Measurements from ENCODE around the gene HINT2.

HINT2 gene

DNA sequence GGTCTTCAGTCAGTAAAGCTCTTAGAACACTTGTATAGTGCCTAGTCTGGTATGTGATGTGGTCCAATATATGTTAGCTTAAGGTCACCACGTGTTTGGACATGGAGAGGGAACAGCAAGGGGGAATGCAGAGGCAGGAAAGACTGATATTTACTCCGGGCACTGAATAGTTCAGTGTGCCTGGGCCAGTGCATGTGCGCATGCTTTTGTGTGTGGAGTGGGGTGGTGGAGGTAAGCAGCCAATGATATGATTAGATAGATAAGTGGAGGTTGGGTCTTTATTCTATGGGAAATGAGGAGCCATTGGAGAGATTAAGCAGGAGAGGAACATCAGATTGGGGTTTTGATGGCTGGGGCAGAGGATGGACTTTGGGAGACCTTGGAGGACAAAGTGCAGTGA is 41.4 kb upstream of the HINT2 start:
- no peak for DNase-seq
- H2BK12ac ChIP-seq (ENCODE audit: low read length in 2 of 2): no peak overlapping the region
- no peak overlapping the region for H2AK5ac ChIP-seq (ENCODE audit: low read length, severe bottlenecking)
- H2BK15ac ChIP-seq (ENCODE audit: low read depth, poor library complexity, severe bottlenecking): no peak overlapping the region
- no peak overlapping the region for H3K18ac ChIP-seq (ENCODE audit: low read depth in 1 of 2, low read length in 2 of 2)
- no peak overlapping the region for H3K14ac ChIP-seq (ENCODE audit: low read length in 2 of 2)
- no peak overlapping the region for H3K4ac ChIP-seq (ENCODE audit: low read depth in 1 of 2, low read length in 2 of 2)
- no peaks in the 10 kb centered on the region for H3K9me3 ChIP-seq (ENCODE audit: control insufficient read depth, low read length)
- no peak overlapping the region for H4K8ac ChIP-seq (ENCODE audit: low read length)
- H2AFZ ChIP-seq (ENCODE audit: low read depth, low read length): no peak overlapping the region
- H2BK120ac ChIP-seq (ENCODE audit: low read depth, low read length): no peak overlapping the region
- H4K91ac ChIP-seq (ENCODE audit: low read length): no peak overlapping the region
- H2BK5ac ChIP-seq (ENCODE audit: low read depth, low read length, poor library complexity, severe bottlenecking): no peak overlapping the region
- H3K79me1 ChIP-seq (replicated peaks; ENCODE audit: low read length, poor library complexity, severe bottlenecking): no peaks in the 10 kb centered on the region
- no peak overlapping the region for H3K4me3 ChIP-seq (ENCODE audit: insufficient read depth in 1 of 2, low read depth in 1 of 2, low read length in 2 of 2)
- no peaks in the 10 kb centered on the region for H3K4me1 ChIP-seq (ENCODE audit: control insufficient read depth, insufficient read depth, low read depth, low read length)
- H3K27me3 ChIP-seq (ENCODE audit: control insufficient read depth in 1 of 2, insufficient read depth in 1 of 2, low read length in 2 of 2): peaks cover 15 to 39% of the 10 kb centered on the region in 2 experiments
- H3K36me3 ChIP-seq (ENCODE audit: control insufficient read depth in 1 of 2, insufficient read depth in 2 of 2, low read depth in 1 of 2, low read length in 2 of 2): peaks cover 7 to 12% of the 10 kb centered on the region in 2 experiments
- H3K9ac ChIP-seq (ENCODE audit: low read length): no peak overlapping the region
- 71% methylated on average over 3 of the region's 3 CpGs for WGBS
- no peak overlapping the region for H3K23ac ChIP-seq (ENCODE audit: low read length in 2 of 2)
- H3K27ac ChIP-seq (ENCODE audit: low read length, poor library complexity, severe bottlenecking): no peak overlapping the region
- no peak overlapping the region for H3K4me2 ChIP-seq (ENCODE audit: low read length, poor library complexity, severe bottlenecking)

DNA sequence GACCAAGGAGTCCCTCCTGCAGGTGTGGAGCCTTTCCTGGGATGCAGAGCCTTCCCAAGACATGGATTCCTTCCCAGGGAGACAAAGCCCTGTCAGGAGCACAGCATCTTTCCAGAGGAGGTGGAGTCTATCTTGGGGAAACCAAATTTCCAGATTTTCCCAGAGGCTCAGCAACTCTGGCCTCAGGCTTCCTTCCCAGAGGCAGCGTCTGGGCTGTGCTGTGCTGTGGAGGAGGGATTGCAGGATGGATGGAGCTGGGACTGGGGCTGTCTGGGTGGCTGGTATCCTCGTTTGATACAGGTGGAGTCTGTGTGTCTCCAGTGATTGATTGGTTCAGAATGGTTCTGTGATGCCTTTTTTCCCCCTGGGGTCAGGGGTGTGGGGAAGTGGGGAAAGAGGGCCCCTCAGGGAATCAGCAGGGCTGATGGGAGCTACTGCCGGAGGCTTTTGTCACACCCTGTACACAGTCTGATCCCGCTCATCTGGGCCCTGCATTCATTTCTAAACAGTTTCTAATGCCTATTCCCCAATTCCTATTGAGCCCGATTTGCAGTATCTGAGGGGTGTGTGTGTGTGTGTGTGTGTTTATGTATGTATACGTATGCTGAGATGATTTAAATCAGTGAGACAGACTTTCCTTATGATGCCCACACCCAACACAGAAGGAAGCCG is 39.4 kb upstream of the HINT2 start:
- Histone ChIP-seq H3K4ac (ENCODE audit: low read depth in 1 of 2, low read length in 2 of 2) (no peak overlapping the region), H3K23ac (ENCODE audit: low read length in 2 of 2) (no peak overlapping the region), H3K18ac (ENCODE audit: low read depth in 1 of 2, low read length in 2 of 2) (no peak overlapping the region), H2BK120ac (ENCODE audit: low read depth, low read length) (no peak overlapping the region), H3K27ac (ENCODE audit: low read length, poor library complexity, severe bottlenecking) (no peak overlapping the region), H3K36me3 (ENCODE audit: control insufficient read depth in 1 of 2, insufficient read depth in 2 of 2, low read depth in 1 of 2, low read length in 2 of 2) (peaks cover 11 to 12% of the 10 kb centered on the region in 2 experiments), H3K4me1 (ENCODE audit: control insufficient read depth, insufficient read depth, low read depth, low read length) (no peaks in the 10 kb centered on the region), H4K8ac (ENCODE audit: low read length) (no peak overlapping the region), H3K9me3 (ENCODE audit: control insufficient read depth, low read length) (no peaks in the 10 kb centered on the region), H3K79me1 (replicated peaks; ENCODE audit: low read length, poor library complexity, severe bottlenecking) (no peaks in the 10 kb centered on the region), H3K9ac (ENCODE audit: low read length) (no peak overlapping the region), H4K91ac (ENCODE audit: low read length) (no peak overlapping the region), H2AK5ac (ENCODE audit: low read length, severe bottlenecking) (no peak overlapping the region), H2BK15ac (ENCODE audit: low read depth, poor library complexity, severe bottlenecking) (no peak overlapping the region), H2BK5ac (ENCODE audit: low read depth, low read length, poor library complexity, severe bottlenecking) (no peak overlapping the region), H2BK12ac (ENCODE audit: low read length in 2 of 2) (no peak overlapping the region), H2AFZ (ENCODE audit: low read depth, low read length) (no peak overlapping the region), H3K27me3 (ENCODE audit: control insufficient read depth in 1 of 2, insufficient read depth in 1 of 2, low read length in 2 of 2) (peaks cover 0 to 26% of the 10 kb centered on the region in 2 experiments), H3K14ac (ENCODE audit: low read length in 2 of 2) (no peak overlapping the region), H3K4me3 (ENCODE audit: insufficient read depth in 1 of 2, low read depth in 1 of 2, low read length in 2 of 2) (no peak overlapping the region), H3K4me2 (ENCODE audit: low read length, poor library complexity, severe bottlenecking) (no peak overlapping the region)
- 85% methylated on average over 3 of the region's 7 CpGs for WGBS
- no peak for DNase-seq

DNA sequence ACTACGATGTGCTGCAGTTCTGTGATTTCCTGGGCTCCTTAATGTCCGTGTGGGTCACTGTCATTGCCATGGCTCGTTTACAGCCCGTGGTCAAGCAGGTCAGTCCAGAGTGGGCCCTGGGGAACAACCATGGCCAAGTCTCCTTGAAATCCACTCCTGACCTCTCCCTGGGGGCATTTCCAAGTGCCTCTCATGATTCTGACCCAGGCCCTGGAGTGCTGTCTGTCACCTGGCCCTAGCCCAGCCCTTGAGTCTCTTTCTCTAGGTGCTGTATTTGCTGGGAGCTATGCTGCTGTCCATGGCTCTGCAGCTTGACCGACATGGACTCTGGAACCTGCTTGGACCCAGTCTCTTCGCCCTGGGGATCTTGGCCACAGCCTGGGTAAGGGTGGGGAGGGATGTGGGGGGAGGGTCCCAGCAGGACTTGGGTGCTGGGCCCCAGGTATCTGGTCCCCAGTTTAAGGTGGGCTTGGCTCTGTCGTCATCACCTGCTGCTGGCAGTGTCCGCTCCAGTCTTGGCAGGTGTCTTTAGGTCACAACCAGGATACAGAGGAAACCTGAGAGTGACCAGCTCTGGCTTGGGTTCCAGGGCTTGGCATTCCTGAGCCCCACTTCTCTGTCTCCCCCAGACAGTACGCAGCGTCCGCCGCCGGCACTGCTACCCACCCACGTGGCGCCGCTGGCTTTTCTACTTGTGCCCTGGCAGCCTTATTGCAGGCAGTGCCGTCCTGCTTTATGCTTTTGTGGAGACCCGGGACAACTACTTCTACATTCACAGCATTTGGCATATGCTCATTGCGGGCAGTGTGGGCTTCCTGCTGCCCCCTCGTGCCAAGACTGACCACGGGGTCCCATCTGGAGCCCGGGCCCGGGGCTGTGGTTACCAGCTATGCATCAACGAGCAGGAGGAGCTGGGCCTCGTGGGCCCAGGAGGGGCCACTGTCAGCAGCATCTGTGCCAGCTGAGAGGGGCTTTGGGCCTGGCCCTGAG is 38.3 kb upstream of the HINT2 start:
- no peak overlapping the region for H2BK5ac ChIP-seq (ENCODE audit: low read depth, low read length, poor library complexity, severe bottlenecking)
- no peak overlapping the region for H3K4me3 ChIP-seq (ENCODE audit: insufficient read depth in 1 of 2, low read depth in 1 of 2, low read length in 2 of 2)
- no peaks in the 10 kb centered on the region for H3K9me3 ChIP-seq (ENCODE audit: control insufficient read depth, low read length)
- no peaks in the 10 kb centered on the region for H3K79me1 ChIP-seq (replicated peaks; ENCODE audit: low read length, poor library complexity, severe bottlenecking)
- no peak overlapping the region for H2BK120ac ChIP-seq (ENCODE audit: low read depth, low read length)
- H3K18ac ChIP-seq (ENCODE audit: low read depth in 1 of 2, low read length in 2 of 2): no peak overlapping the region
- peaks cover 0 to 19% of the 10 kb centered on the region in 2 experiments for H3K27me3 ChIP-seq (ENCODE audit: control insufficient read depth in 1 of 2, insufficient read depth in 1 of 2, low read length in 2 of 2)
- H3K36me3 ChIP-seq (ENCODE audit: control insufficient read depth in 1 of 2, insufficient read depth in 2 of 2, low read depth in 1 of 2, low read length in 2 of 2): peaks cover 12 to 14% of the 10 kb centered on the region in 2 experiments
- no peaks in the 10 kb centered on the region for H3K4me1 ChIP-seq (ENCODE audit: control insufficient read depth, insufficient read depth, low read depth, low read length)
- H2BK12ac ChIP-seq (ENCODE audit: low read length in 2 of 2): no peak overlapping the region
- H3K23ac ChIP-seq (ENCODE audit: low read length in 2 of 2): no peak overlapping the region
- H2AK5ac ChIP-seq (ENCODE audit: low read length, severe bottlenecking): no peak overlapping the region
- H3K9ac ChIP-seq (ENCODE audit: low read length): no peak overlapping the region
- H4K8ac ChIP-seq (ENCODE audit: low read length): no peak overlapping the region
- H3K4me2 ChIP-seq (ENCODE audit: low read length, poor library complexity, severe bottlenecking): no peak overlapping the region
- no peak overlapping the region for H2BK15ac ChIP-seq (ENCODE audit: low read depth, poor library complexity, severe bottlenecking)
- H3K14ac ChIP-seq (ENCODE audit: low read length in 2 of 2): no peak overlapping the region
- H2AFZ ChIP-seq (ENCODE audit: low read depth, low read length): no peak overlapping the region
- no peak overlapping the region for H4K91ac ChIP-seq (ENCODE audit: low read length)
- H3K27ac ChIP-seq (ENCODE audit: low read length, poor library complexity, severe bottlenecking): no peak overlapping the region
- WGBS: 86% methylated on average over 25 of the region's 25 CpGs
- H3K4ac ChIP-seq (ENCODE audit: low read depth in 1 of 2, low read length in 2 of 2): no peak overlapping the region
- DNase-seq: no peak

DNA sequence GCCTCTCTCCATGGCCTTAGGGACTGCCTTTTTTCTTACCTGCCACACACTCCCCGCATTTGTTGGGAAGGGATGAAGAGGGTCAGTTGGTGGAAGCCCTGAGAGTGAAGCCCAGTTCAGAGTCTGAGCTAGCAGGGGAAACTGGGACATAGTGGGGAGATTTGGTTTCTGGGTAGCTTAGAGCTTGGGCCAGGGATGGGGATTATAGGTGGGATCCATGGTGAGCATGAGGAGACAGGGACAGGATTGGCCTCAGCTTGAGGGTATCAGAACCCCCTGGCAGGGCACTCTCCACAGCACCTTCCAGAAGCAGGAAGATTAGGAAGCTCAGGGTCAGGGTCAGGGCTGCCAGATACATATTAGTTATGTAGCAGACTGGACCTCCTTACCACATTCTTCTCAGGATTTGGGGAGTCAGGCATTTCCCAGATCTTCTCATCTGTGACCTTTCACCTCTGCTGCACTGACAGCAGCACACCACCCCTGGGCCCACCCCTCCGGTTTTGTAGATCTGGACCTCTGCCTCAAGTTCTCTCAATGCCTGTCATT is 37.5 kb upstream of the HINT2 start:
- Histone ChIP-seq H3K27ac (ENCODE audit: low read length, poor library complexity, severe bottlenecking) (no peak overlapping the region), H3K23ac (ENCODE audit: low read length in 2 of 2) (no peak overlapping the region), H3K14ac (ENCODE audit: low read length in 2 of 2) (no peak overlapping the region), H3K9ac (ENCODE audit: low read length) (no peak overlapping the region), H3K36me3 (ENCODE audit: control insufficient read depth in 1 of 2, insufficient read depth in 2 of 2, low read depth in 1 of 2, low read length in 2 of 2) (peaks cover 13 to 15% of the 10 kb centered on the region in 2 experiments), H3K18ac (ENCODE audit: low read depth in 1 of 2, low read length in 2 of 2) (no peak overlapping the region), H3K9me3 (ENCODE audit: control insufficient read depth, low read length) (no peaks in the 10 kb centered on the region), H3K4ac (ENCODE audit: low read depth in 1 of 2, low read length in 2 of 2) (no peak overlapping the region), H2AFZ (ENCODE audit: low read depth, low read length) (no peak overlapping the region), H4K91ac (ENCODE audit: low read length) (no peak overlapping the region), H2BK5ac (ENCODE audit: low read depth, low read length, poor library complexity, severe bottlenecking) (no peak overlapping the region), H3K4me3 (ENCODE audit: insufficient read depth in 1 of 2, low read depth in 1 of 2, low read length in 2 of 2) (no peak overlapping the region), H2BK15ac (ENCODE audit: low read depth, poor library complexity, severe bottlenecking) (no peak overlapping the region), H3K27me3 (ENCODE audit: control insufficient read depth in 1 of 2, insufficient read depth in 1 of 2, low read length in 2 of 2) (peaks cover 0 to 16% of the 10 kb centered on the region in 2 experiments), H3K4me2 (ENCODE audit: low read length, poor library complexity, severe bottlenecking) (no peak overlapping the region), H2BK12ac (ENCODE audit: low read length in 2 of 2) (no peak overlapping the region), H3K4me1 (ENCODE audit: control insufficient read depth, insufficient read depth, low read depth, low read length) (peaks cover 4% of the 10 kb centered on the region), H4K8ac (ENCODE audit: low read length) (no peak overlapping the region), H2AK5ac (ENCODE audit: low read length, severe bottlenecking) (no peak overlapping the region), H2BK120ac (ENCODE audit: low read depth, low read length) (no peak overlapping the region), H3K79me1 (replicated peaks; ENCODE audit: low read length, poor library complexity, severe bottlenecking) (no peaks in the 10 kb centered on the region)
- no peak for DNase-seq
- WGBS: 100% methylated on average over 2 of the region's 2 CpGs

Data from mesenchymal stem cell (in vitro differentiated cells and primary cell).